RWPE2 (cell line): ENCODE data around the gene MRTFA.

ENCODE experiments used
- ATAC-seq: fragments of 200-7000 bp; cut with Tn5 transposase; 3 replicates; pipeline ENCODE4 v1.9.1; 2021; ENCODE audit warnings: low read depth
- DNase-seq: peaks from one replicate; pipeline ENCODE4 v3.0.0-alpha.2; 2020; ENCODE audit warnings: low spot score
- H3K27ac ChIP-seq: fragments of 450-650 bp; 2 replicates; pipeline ENCODE4 v1.5.1; 2017; ENCODE audit warnings: mild to moderate bottlenecking; ENCODE audit not compliant: poor library complexity, severe bottlenecking
- H3K27me3 ChIP-seq: fragments of 250-450 bp; sonication (Bioruptor Pico); 2 replicates; pipeline ENCODE4 v1.5.1; 2021; ENCODE audit warnings: mild to moderate bottlenecking, moderate library complexity; ENCODE audit not compliant: insufficient read depth, poor library complexity, severe bottlenecking
- H3K36me3 ChIP-seq: fragments of 250-450 bp; sonication (Bioruptor Pico); 2 replicates; pipeline ENCODE4 v1.5.1; 2020; ENCODE audit warnings: low read depth, mild to moderate bottlenecking, moderate library complexity
- H3K4me1 ChIP-seq: fragments of 250-450 bp; sonication (Bioruptor Pico); 2 replicates; pipeline ENCODE4 v1.5.1; 2021; ENCODE audit warnings: mild to moderate bottlenecking, moderate library complexity; ENCODE audit not compliant: insufficient read depth, poor library complexity, severe bottlenecking
- H3K4me3 ChIP-seq: fragments of 250-450 bp; sonication (Bioruptor Pico); 2 replicates; pipeline ENCODE4 v1.5.1; 2021; ENCODE audit warnings: mild to moderate bottlenecking, moderate library complexity; ENCODE audit not compliant: severe bottlenecking
- H3K9me3 ChIP-seq: fragments of 250-450 bp; sonication (Bioruptor Pico); 2 replicates; pipeline ENCODE4 v1.5.1; 2021; ENCODE audit warnings: mild to moderate bottlenecking, moderate library complexity; ENCODE audit not compliant: severe bottlenecking
- TF ChIP-seq, protein P1 (sequence below): fragments of 450-650 bp; IDR thresholded peaks from one replicate; pipeline ENCODE4 v1.5.1; 2017; ENCODE audit warnings: mild to moderate bottlenecking, moderate library complexity; ENCODE audit not compliant: poor library complexity, severe bottlenecking

MRTFA gene

DNA sequence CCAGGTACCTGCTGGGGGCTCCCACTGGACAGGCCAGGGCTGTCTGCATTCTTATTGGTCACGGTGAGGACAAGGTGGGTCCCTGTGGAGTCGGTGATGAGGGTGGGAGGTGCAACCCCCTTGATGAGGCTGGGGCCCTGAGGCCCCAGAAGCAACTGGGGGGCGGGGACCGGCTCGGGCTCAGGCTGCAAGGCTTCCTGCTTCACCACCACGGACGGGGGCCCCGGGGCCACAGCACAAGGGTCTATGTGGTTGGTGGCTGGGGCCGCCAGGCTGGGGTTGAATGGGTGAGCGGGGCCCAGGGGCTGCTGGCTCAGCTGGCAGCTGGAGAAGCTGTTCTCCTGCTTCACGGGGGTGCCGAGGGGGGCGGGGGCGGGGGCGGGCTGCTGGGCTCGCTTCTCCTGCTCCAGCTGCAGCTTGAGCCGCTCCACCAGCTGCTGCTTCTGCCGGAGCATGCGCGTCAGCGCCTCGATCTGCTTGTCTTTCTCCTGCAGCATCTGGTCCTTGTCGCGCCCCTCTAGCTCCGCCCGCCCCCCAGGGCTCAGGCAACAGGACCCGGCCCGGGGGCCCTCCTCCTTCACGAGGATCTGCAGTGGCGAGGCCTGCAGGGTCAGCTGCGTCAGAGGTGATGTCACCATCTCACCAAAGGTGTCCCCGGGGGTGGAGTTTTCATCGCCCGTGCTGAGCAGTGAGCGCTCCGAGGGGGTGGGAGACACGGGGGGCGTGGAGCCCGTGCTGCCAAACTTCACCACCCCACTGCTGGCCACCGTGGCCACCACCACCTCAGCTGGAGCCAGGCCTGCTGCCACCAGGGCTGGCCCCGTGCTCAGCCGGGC, 217.9 kb downstream of the MRTFA start:
- TF ChIP-seq, protein P1, sequence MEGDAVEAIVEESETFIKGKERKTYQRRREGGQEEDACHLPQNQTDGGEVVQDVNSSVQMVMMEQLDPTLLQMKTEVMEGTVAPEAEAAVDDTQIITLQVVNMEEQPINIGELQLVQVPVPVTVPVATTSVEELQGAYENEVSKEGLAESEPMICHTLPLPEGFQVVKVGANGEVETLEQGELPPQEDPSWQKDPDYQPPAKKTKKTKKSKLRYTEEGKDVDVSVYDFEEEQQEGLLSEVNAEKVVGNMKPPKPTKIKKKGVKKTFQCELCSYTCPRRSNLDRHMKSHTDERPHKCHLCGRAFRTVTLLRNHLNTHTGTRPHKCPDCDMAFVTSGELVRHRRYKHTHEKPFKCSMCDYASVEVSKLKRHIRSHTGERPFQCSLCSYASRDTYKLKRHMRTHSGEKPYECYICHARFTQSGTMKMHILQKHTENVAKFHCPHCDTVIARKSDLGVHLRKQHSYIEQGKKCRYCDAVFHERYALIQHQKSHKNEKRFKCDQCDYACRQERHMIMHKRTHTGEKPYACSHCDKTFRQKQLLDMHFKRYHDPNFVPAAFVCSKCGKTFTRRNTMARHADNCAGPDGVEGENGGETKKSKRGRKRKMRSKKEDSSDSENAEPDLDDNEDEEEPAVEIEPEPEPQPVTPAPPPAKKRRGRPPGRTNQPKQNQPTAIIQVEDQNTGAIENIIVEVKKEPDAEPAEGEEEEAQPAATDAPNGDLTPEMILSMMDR, result no peak
- H3K9me3 ChIP-seq, result no peaks in the 10 kb centered on the region
- H3K4me1 ChIP-seq, result no peaks in the 10 kb centered on the region
- DNase-seq (no peak), ATAC-seq (no peak)
- peaks cover 56% of the 10 kb centered on the region for H3K36me3 ChIP-seq
- no peak overlapping the region for H3K27ac ChIP-seq
- no peaks in the 10 kb centered on the region for H3K27me3 ChIP-seq
- H3K4me3 ChIP-seq, result no peak overlapping the region

- H3K9me3 ChIP-seq, result no peaks in the 10 kb centered on the region
- no peak overlapping the region for H3K27ac ChIP-seq
- TF ChIP-seq, protein P1, result no peak
- H3K27me3 ChIP-seq, result no peaks in the 10 kb centered on the region
- no peak overlapping the region for H3K4me3 ChIP-seq
- DNase-seq, result no peak
- peaks cover 51% of the 10 kb centered on the region for H3K36me3 ChIP-seq
- no peak for ATAC-seq
- H3K4me1 ChIP-seq, result no peaks in the 10 kb centered on the region
These were observed 218.6 kb downstream of the MRTFA start for GRCh38 chr22:40417881-40418280.

DNA sequence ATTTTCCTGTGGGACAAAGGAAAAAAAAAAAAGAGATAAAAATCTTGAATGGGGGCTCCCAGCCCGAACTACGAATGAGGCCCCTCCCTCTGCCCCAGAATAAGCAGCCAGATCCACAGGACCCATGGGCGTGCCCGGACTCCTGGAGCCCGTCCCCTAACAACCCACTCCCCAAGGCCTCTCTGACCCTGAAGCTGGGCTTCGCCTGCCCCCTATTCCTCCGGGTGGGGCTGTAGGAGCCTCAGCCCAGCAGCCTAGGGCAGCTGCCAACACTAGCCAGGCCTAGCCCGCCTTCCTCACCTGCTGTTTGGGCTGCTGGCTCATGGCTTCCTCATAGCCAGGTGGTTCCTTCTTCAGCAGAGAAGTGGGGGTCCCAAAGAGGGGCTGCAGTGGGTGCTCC, 219.5 kb downstream of the MRTFA start:
- DNase-seq (no peak), ATAC-seq (no peak)
- Histone ChIP-seq H3K4me3 (no peak overlapping the region), H3K4me1 (no peaks in the 10 kb centered on the region), H3K9me3 (no peaks in the 10 kb centered on the region), H3K36me3 (peaks cover 57% of the 10 kb centered on the region), H3K27ac (no peak overlapping the region), H3K27me3 (no peaks in the 10 kb centered on the region)
- TF ChIP-seq, protein P1, result no peak

DNA sequence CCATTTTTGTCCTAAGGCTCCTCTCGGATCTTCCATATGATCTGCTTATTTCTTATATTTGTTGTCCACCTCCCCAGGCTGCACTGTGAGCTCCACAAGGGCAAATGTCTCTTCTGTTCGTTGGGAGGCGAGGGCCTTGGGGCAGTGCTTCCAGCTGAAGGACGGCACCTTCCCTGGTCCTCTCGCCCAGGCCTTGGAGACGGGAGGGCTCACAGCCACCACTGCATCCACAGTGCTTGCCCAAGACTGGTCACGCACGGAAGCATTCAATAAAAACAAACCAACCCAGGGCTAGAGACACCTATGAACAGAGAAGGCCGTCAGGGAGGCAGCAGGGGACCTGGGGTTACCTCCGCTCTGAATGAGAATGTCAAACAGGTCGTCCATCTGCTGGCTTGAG, 219.9 kb downstream of the MRTFA start:
- TF ChIP-seq, protein P1, result no peak
- Histone ChIP-seq H3K36me3 (peaks cover 60% of the 10 kb centered on the region), H3K9me3 (no peaks in the 10 kb centered on the region), H3K4me3 (no peak overlapping the region), H3K27me3 (no peaks in the 10 kb centered on the region), H3K4me1 (no peaks in the 10 kb centered on the region), H3K27ac (no peak overlapping the region)
- ATAC-seq (no peak), DNase-seq (no peak)

GRCh38 chr22:40416267-40416570, 220.3 kb downstream of the MRTFA start:
- no peak for ATAC-seq
- peaks cover 56% of the 10 kb centered on the region for H3K36me3 ChIP-seq

More at GRCh38 chr22:40416267-40416570, 220.3 kb downstream of the MRTFA start:
- Histone ChIP-seq H3K4me1 (no peaks in the 10 kb centered on the region), H3K27ac (no peak overlapping the region), H3K9me3 (no peaks in the 10 kb centered on the region), H3K27me3 (no peaks in the 10 kb centered on the region), H3K4me3 (no peak overlapping the region)
- TF ChIP-seq, protein P1, result no peak
- DNase-seq, result no peak
